HG02610 (cell line): ENCODE data around the gene CTNNA3.
"Not testable (repeated sequence)": the region's sequence is repeated elsewhere in the genome, so short reads cannot be mapped to it uniquely, and the experiment has no call there.

Experiments used
- ATAC-seq: cut with Tn5 transposase; IDR thresholded peaks from one replicate; pipeline ENCODE4 v1.9.1; 2021; ENCODE audit warnings: mild to moderate bottlenecking, moderate library complexity; ENCODE audit not compliant: unreplicated experiment

CTNNA3 gene

DNA sequence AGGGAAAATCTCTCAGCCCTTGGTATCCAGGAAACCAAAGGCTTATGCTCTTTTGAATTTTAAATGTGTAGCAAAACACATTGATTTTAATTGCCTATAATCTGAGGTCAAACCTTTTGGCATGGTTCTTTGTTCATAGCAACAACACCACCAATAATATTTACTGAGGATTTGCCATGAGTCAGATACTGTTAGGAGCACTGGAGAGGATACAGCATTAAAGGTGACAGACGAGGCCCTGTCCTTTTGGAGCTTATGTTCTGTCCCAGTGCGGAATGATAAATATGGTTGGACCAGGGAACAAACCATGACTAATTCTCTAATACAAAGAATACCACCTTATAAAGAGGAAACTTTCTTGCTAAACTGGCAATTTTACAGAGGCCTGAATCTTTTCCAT lies 176.6 kb downstream of the CTNNA3 start:
- ATAC-seq, result no peak

DNA sequence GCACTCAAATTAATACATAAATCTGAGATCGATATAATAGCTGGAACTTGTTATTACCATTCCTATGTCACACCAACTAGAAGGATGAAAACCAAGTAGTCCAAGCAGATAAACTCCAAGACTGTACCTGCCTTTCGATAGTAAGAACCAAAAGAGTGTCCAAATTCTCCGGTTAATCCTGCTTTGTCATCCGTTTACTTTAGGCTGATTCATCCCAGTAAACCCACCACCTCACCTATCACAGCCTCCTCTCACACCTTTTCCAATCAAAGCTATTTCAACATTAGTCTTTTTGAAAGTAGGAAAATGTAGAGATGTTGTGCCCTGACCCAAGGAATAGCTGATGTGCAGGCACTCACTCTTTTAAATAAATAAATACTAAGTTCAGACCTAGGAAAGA lies 177.2 kb downstream of the CTNNA3 start:
- ATAC-seq, result no peak

DNA sequence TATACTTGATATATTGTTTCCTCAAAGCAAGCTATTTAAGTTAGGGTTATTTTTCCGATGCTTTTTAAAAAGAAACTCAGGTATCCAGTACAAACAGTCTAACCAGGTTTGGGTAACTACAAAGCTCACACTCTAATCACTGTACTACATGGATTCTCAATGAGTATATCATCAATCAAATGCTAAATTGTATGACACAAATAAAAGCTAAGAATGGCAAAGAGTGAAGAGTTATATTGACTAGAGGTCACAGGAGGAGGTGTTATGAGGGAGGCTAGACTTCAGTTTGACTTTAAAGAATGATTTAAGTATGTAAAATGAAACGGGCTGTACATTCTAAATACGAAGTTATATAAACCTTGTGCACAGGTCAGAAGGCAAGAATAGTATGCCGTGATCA lies 178.0 kb downstream of the CTNNA3 start:
- no peak for ATAC-seq

DNA sequence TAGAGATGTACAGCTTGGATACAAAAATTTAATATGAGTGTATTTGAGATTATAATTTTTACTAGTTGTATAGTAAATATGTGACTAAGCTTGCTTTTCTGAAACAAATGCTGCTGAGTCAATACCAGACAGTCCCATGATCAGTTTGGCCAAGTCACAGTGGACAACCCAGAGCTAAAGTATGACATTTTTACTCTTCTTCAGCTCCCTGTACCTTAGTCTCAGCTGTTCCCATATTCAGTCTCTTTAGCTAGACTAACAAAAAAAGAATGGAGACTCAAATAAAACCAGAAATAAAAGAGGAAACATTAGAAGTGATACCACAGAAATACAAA lies 189.3 kb downstream of the CTNNA3 start:
- ATAC-seq, result no peak

DNA sequence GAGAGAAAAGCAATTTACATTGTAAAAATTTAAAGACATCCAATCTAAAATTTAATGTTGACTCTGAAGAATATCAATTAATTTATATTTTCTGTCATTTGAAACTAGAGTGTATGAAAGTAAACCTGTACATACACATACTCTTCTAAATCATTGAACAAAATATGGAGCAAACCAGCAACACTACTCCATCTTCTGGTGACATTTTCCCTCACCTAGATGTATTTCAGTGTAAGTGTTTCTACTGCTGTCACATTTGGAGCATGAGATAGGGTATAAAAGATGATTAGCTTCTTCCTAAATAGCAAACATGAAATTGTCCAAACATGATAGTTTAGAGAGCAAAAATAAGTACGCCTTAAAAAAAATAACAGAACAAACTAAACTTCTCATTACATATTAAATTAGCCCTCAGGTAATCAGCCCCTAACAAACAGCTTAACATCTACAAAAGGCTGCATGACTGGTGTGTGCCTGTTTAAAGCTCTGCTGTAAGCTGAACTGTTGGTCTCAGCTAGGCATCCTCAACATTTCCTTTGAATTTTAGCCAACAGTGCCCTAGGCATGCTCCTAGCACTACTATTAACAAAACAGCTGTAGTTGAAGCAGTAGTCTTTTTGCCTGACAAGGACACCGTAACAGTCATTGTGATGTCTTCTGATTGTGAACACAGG lies 189.8 kb downstream of the CTNNA3 start:
- ATAC-seq, result no peak

DNA sequence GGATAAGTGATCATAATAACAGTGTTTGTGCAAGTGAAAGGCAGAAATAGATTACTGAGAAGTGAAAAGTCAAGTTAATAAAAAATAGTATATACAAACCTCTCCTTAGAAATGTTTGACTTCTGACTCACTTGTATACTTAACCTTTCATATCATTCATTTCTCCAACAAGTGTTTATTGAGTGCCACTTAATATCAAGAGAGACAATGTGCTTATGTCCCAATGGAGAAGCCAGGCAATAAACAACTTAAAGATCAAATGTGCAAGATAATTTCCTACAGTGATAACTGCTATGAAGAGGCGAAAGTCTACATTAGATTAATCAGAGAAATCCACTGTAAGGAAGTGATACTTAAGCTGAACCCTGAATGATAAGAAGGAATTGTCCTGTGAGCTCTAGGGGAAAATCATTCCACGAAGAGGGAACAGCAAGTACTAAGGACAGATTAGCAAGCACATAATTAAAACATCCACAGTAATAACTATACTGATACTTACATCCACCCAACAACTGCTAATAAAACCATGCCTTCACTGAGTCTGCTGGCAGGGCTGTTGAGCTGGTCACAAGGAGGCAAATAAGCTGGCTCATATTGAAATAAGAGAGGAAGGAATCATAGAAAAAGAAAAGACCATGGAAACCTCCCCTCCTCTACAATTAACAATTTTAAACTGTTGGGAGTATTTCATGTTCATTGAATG lies 203.5 kb downstream of the CTNNA3 start:
- ATAC-seq, result no peak

DNA sequence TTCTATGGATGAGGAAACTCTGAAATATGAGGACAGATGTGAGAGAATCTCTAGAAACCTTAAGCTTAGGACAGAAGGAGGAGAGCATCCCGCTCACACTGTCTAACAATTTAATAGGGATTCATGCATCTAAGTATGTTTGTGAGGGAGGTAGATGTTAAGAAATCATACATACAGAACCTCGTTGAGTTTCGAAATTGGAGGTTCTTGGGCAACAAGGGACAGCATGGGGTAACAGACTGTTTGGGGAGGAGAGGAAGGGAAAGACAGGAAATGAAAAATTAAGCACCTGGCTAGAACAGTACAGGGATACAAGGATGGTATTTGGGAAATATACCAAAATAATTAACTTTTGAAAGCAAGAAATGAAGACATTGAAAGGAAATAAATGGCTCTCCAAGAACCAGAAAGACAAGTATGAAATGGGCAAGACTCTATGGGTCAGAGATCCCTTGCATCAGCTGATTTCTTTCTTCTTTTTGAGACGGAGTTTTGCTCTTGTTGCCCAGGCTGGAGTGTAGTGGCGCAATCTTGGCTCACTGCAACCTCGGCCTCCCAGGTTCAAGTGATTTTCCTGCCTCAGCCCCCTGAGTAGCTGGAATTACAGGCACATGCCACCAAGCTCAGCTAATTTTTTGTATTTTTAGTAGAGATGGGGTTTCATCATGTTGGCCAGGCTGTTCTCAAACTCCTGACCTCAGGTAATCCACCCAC lies 207.9 kb downstream of the CTNNA3 start:
- ATAC-seq, result no peak

DNA sequence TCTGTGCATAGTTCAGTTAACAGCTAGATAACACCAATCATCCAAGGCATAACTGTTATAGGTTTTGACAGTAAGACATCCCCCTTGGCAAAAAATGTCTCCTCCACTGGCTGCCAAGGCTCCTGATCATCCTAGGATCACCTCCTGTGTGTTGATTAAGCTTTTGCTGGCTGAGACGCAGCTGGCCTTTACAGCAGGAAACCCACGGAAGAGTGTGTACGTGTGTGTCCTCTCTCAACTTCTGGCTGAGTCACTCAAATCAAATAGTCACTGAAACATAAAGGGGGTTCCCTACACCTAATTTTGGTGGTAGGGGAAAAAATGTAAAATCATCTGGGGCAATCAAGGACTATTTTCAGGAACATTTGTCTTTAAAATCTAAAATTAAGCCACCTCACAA lies 208.8 kb downstream of the CTNNA3 start:
- no peak for ATAC-seq

DNA sequence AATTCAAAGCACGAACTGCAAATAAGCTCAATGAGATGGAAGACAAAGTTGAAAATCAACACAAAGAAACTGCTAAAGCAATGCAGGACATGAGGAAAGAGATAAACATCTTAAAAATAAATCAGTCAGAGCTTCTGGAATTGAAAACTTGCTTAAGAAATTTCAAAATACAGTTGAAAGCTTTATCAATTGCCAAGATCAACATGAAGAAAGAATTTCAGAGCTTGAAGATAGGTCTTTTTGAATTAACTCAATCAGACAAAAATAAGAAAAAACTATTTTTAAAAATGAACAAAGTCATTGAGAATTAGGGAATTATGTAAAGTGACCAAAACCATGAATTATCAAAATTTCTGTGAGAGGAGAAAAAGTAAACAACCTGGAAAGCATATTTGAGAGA lies 218.1 kb downstream of the CTNNA3 start:
- no peak for ATAC-seq

DNA sequence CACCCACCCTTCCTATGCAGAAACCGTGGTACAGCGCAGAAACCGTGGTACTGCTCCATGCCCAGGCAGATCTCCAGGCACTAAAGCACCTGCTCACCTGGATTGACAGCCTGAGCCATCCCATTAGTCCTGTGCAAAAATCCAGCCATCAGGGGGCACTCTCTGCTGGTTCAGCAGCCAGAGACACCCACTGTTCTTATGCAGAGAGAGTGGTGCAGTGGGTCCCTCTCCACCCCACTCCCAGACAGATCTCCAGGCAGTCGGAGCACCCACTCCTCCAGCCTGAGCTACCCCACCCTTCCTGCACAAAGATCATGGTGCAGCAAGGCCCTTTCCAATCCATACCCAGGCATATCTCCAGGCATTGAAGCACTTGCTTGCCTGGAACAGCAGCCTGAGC lies 219.8 kb downstream of the CTNNA3 start:
- ATAC-seq, result no peak

DNA sequence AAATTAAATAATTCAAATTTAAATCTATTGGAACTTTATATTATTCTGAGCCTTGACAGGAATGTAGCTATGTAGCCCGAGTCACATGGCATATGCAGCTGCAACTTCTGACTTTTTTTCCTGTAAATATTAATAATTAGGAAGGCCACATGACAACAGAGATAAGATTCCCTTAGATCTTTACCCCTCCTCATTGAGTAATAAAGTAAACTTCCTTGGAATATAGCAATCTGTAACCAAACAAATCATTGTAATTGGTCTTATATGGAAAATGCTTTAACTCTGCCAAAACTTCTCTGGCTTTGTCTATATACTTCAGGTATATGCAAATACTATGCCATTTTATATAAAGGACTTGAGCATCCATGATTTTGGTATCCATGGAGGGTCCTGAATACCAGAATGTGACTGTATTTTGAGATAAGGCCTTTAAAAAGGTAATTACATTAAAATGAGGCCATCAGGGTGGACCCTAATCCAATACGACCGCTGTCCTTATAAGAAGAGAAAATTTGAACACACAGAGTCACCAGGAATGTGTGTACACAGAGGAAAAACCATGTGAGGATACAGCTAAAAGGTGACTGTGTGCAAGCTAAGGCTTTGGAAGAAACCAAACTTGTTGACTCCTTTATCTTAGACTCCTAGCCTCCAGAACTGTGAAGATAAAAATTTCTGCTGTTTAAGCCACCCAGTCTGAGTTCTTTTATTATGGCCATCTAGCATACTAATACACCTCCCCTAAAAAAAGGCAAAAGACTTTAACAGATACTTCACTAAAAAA lies 222.0 kb downstream of the CTNNA3 start:
- ATAC-seq, result no peak

DNA sequence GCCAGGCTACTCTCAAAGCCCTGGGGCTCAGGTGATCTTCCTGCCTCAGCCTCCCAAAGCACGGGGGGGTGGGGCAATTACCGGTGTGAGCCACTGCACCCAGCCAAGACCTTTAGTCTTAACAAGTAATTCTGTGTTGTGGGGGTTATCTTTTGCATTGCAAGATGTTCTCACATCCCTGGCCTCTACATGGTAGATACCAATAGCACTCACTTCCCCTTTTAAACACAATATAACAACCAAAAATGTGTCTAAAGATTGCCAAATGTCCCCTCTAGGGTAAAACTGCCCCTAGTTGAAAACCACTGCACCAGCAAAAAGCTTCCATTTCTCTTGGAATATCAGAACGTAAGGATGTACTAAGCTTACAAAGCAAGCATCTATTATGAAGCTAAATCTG lies 225.0 kb downstream of the CTNNA3 start:
- ATAC-seq, result no peak

DNA sequence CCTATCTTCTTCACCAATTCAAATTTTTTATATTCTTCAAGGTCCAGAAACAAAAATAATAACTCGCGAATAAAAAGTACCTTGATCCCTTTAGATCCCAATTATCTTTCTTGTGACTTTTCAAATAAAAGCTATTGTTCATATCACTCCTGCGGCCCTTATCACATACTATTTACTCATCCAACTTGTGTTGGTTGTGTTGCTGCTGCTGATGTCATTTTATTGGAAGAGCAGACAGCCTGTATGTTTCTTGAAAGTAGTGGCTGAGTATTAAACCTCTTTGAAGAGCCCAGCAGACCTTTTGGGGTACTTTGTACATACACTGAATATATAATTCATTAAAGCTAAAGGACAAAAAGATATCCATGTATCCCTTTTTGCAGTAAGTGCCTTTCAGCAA lies 231.7 kb downstream of the CTNNA3 start:
- ATAC-seq, result no peak

DNA sequence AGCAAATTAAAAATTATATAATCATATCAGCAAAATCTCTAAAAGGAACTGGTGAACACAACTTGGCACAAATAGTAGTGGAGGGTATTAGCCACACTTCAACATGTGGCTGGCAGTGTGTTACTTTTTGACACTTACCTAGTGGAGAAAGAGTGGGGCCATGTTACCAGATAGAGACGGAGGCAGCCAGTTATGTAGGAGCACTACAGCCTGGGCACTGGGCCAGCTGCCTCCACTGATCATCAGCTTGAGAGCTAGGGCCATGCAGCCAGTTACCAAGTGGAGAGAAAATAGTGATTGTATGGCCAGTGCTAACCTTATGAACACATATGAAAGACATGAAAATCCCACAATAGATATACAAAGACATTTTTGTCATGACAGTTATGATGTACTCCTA lies 243.1 kb downstream of the CTNNA3 start:
- no peak for ATAC-seq

DNA sequence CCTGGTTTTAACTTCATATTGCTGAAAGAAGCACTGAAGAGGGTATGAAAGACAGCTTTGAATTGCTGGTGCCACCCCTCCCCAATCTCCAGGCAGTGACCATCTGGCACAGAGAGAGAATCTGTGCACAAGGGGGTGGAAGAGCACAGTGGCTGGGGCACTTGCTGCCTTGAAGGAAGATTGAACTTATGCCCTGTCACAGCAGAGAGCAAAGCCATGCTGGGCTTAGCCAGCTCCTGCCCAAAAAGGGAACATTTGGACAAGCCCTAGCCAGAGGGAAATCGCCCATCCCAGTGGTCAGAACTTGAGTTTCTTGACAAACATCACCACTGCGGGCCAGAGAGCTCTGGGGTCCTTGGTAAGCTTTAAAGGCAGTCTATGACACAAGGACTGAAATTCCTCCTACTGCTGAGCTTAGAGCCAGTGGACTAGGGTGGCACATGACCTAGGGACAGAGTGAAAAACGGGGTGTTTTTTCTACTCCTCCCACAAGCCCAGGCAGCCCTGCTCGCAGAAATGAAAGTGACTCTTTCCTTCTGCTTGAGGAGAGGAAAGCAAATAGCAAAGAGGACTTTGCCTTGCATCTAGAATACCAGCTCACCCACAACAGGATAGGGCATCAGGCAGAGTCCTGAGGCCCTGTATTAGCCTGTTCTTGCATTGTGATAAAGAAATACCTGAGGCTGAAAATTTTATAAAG lies 257.2 kb downstream of the CTNNA3 start:
- no peak for ATAC-seq

DNA sequence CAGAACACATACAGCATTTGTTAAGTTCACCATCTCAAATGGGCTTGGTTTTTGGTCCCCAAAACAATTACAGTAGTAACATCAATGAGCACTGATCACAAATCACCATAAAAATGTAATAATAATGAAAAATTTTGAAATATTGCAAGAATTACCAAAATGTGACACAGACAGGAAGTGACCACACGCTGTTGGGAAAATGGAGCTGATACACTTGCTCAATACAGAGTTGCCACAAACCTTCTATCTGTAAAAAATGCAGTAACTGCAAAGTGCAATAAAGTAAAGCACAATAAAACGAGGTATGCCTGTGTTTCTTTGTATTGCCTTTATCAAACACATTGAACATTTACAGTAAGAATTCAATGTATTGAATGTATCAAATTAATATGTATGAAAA lies 262.7 kb downstream of the CTNNA3 start:
- ATAC-seq, result no peak

DNA sequence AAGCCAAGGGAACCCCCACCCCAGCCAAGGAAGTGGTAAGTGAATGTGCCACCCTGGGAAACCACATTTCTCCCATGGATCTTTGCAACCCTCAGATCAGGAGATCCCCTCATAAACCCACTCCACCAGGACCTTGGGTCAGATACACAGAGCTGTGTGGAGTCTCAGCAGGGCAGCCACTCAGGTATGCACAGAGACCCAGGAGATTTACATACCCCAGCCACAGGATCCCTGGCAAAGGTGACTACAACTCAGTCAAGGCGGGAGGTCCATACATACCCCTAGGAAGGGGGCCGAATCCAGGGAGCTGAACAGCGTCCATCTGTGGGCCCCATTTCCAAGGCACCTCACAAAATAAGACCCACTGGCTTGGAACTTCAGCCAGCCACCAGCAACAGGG lies 293.4 kb downstream of the CTNNA3 start:
- no peak for ATAC-seq

DNA sequence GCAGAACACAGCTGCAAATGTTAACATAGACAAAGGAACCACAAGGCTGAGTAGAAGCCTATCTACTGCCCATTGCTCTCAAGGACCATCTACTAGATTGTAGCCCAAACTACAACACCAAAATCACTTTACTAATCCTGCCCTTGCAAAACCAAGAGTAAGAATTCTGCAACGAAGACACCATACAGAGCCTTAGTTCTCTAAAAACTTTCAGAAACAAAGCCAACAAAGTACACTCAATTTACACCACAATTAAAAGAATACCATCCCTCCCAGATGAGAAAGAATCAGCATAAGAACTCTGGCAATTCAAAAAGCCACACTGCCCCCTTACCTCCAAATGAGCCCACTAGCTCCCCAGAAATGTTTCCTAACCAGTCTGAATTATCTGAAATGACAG lies 294.3 kb downstream of the CTNNA3 start:
- ATAC-seq, result no peak

DNA sequence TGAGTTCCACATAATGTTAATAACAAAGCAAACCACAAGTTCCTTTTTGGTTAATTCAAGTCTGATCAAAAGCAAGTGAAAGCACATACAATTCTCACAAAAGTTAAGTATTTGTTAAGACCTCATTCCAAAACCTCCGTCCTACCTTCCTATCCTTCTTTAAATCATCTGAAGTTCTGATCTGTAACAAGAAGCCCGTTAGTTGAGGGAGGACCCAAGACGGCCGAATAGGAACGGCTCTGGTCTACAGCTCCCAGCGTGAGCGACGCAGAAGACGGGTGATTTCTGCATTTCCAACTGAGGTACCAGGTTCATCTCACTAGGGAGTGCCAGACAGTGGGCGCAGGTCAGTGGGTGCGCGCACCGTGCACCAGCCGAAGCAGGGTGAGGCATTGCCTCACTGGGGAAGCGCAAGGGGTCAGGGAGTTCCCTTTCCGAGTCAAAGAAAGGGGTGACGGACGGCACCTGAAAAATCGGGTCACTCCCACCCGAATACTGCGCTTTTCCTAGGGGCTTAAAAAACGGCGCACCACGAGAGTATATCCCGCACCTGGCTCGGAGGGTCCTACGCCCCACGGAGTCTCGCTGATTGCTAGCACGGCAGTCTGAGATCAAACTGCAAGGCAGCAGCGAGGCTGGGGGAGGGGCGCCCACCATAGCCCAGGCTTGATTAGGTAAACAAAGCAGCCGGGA lies 309.0 kb downstream of the CTNNA3 start:
- not testable (repeated sequence) for ATAC-seq

DNA sequence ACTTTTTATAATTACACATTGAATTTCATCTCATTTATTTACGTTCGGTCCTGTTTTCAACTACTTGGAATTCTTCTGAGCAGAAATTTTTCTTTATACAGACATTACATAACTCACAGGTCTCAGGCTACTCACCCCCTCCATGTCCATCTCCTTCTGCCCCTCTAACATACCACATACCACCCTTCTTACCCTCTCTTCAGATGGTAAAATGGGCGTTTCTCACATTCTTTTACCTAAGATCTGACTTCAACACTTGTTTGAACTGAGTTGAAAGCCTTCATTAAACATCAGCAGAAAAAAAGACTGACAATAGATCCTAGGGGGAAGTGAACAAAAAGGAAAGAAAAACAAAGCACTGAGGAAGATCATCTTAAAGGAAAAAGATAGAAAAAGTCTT lies 309.7 kb downstream of the CTNNA3 start:
- ATAC-seq, result no peak
